WI38 (cell line): ENCODE data around the gene BTBD7.

Source experiments
- H3K4me3 ChIP-seq: 2 replicates; pipeline ENCODE4 v1.5.1; 2011; ENCODE audit warnings: low read depth, mild to moderate bottlenecking, control low read depth, low read length
- CTCF ChIP-seq: IDR thresholded peaks from 2 replicates; pipeline ENCODE4 v1.5.1; 2012; ENCODE audit warnings: low read depth, mild to moderate bottlenecking, control low read depth, low read length

Gene BTBD7

DNA sequence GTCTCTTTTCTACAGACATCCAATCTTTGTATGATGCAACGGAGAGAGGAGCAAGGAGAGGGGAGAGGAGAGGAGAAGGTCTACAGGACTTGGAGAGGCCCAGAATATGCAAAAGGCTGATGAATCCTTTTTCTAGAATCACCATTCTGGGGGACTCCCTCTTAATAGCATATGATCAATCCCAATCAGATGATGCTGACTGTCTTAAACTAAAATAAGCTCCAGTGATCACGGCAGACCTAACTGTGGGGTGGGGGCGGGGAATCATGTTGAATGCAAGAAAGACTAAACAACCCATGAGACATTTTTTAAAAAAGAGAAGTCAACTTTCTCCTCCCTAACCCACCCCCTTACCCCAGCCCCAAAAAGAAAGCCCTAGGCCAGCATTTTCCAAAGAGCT is 33.4 kb downstream of the BTBD7 start:
- no peak for TF ChIP-seq CTCF
- H3K4me3 ChIP-seq, result no peak overlapping the region

DNA sequence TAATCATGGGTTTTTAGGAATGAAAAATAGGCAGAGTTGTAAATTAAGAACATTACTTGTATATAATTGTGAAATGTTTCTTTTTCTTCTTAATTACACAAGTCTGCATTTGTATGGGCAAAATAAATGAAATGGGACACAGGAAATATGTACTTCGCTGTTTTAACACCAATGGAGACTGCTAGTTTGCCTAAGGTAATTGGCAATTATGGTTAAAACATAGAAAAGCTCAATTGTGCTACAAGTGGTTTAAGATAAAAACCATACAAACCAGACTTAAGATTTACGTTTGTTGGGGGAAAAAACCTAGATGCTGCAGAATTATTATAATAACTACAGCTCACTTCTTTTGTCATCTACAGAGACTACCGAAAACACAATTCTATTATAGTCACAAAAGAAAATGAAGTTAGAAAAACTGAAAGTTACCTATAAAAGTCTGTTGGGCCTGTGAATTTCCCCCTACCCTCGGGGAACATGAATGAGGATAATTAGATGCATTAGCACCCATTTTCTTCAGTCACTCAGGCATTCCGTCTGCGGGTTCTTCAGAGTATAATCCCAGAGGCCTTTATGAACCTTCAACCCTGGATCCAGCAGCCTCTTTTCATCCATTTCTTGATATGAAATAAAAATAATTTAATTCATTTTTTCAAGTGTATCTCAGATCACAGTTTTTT is 37.2 kb downstream of the BTBD7 start:
- H3K4me3 ChIP-seq, result no peak overlapping the region
- no peak for TF ChIP-seq CTCF

DNA sequence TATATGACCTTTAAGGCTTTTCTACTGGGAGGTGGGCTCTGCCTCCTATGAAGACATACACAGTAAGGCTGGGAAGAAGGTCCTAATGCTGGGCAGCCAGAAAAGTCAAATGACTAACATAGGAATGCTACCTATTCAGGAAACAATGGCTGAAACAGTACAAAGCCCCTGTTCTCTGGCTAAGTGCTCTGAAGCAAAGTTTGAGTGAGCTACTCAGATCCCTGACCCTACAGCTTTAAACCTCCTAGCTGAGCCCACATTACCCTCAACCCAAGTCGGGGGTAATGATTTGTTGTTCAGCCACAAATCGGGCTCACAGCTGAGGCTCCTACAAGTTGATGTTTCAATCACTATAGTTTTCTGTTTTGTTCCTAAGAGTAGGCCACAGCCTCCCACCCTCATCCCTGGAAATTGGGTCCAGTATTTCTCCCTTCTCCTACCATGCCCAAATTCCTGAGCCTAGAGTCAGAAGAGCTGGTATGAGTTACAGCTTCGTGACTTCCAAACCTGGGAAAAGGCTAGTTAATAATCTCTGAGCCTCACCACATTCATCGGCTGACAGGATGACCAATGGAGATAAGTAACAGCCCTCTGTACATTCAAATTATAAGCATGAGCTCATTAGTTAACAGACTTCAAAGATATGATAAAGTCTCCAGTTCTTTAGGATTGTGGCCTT is 46.5 kb downstream of the BTBD7 start:
- no peak overlapping the region for H3K4me3 ChIP-seq
- no peak for TF ChIP-seq CTCF

DNA sequence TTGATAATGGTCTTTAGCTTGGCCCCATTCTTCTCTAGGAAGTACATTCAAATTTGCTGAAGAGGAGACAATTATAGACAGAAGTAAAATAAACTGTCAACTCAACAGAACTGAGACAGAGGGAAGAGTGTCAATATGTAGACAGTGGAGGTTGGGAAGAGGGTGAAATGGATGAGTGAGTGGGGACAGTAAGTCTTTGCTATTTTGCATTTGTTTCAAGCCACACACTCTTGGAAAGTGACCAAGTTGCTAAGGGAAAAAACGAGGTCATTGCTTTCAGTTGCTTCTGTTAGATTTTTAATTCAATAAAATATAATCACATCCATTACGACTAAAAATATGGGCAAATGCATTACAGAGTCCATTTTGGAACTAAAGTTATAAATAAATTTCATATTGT is 47.8 kb downstream of the BTBD7 start:
- no peak overlapping the region for H3K4me3 ChIP-seq

GRCh38 chr14:93281937-93282336 is 50.9 kb downstream of the BTBD7 start:
- H3K4me3 ChIP-seq, result no peak overlapping the region
- TF ChIP-seq CTCF, result no peak

More for the DNA sequence above, 47.8 kb downstream of the BTBD7 start:
- TF ChIP-seq CTCF, result no peak

- no peak for TF ChIP-seq CTCF
- no peak overlapping the region for H3K4me3 ChIP-seq
Observed at GRCh38 chr14:93280743-93281142, 52.1 kb downstream of the BTBD7 start.

DNA sequence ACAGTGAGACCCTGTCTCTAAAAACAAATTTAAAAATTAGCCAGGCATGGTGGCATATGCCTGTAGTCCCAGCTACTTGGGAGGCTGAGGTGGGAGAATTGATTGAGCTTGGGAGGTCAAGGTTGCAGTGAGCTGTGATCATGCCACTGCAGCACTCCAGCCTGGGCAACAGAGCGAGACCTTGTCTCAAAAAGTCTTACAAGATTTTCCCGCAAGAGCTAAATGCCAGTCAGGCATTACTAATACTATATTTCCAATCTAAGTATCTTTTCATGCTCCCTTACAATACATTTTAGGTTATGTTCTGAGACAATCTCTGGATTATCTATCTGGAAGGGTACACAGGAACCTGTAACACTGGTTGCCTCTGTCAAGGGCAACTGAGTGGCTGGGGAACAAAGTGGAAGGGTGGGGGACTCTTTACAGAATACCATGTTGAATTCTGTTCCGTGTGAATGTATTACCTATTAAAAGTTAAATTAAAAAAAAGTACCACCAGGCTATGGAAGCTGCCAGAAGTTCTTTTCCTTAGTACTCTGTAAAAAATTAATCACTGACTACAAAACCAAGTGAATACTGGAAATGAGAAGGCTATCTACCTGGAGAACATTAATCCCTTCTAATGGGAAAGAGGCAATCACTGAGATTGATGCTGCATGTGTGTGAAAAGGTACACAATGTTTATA is 56.7 kb downstream of the BTBD7 start:
- TF ChIP-seq CTCF, result no peak
- H3K4me3 ChIP-seq, result no peak overlapping the region
